ENCODE measurements around the gene NHERF2.

- TF ChIP-seq MAZ (IDR thresholded peaks at IDR 0.05; ENCODE audit: borderline replicate concordance, low read depth, low read length) (no peak), CTCF (IDR thresholded peaks at IDR 0.05) (no peak), MAFK (IDR thresholded peaks at IDR 0.05; ENCODE audit: partially characterized antibody) (no peak), EP300 (IDR thresholded peaks at IDR 0.05) (no peak), ESRRA (IDR thresholded peaks at IDR 0.05; ENCODE audit: borderline replicate concordance, low read length) (no peak), JUN (IDR thresholded peaks at IDR 0.05) (no peak), REST (IDR thresholded peaks at IDR 0.05) (no peak), NFE2L2 (conservative IDR thresholded peaks at IDR 0.05; ENCODE audit: low read length) (no peak), MAX (IDR thresholded peaks at IDR 0.05) (no peak), KDM1A (IDR thresholded peaks at IDR 0.05; ENCODE audit: low read depth) (no peak)
- TF ChIP-seq, protein P1, sequence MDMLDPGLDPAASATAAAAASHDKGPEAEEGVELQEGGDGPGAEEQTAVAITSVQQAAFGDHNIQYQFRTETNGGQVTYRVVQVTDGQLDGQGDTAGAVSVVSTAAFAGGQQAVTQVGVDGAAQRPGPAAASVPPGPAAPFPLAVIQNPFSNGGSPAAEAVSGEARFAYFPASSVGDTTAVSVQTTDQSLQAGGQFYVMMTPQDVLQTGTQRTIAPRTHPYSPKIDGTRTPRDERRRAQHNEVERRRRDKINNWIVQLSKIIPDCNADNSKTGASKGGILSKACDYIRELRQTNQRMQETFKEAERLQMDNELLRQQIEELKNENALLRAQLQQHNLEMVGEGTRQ (IDR thresholded peaks at IDR 0.05) = no peak
These were observed 39.5 kb upstream of the NHERF2 start for GRCh38 chr16:1987198-1987597.
